Measurements from ENCODE around the gene GLOD5. TPM values are rescaled to one million over a fixed set of nuclear protein-coding genes. Genes with fewer than 3 reads are reported as not detected.

GLOD5 gene
- polyA plus RNA-seq, 1 donor, result 3.9 TPM

DNA sequence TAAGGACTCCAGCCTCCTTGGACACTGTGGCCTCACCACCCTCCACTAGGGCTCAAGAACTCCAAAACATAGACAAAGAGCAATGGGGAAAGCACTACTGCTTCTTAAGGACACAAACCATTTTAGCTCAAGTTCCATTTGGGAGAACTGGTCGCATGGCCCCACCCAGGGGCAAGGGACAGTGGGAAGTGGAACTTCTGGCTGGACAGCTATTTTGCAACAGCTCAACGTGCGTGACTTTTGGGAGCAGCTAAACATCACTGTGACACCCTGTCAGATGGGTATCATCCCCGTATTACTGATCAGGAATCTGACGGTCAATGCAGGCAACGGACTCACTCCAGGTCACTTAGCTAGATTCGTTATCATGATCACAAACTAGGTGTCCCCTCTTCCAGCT is 9.0 kb upstream of the GLOD5 start:
- Histone ChIP-seq H3K27me3 (ENCODE audit: control insufficient read depth, insufficient read depth, low read length) (no peaks in the 10 kb centered on the region), H3K4me3 (ENCODE audit: low read length) (no peak overlapping the region), H3K36me3 (ENCODE audit: control insufficient read depth, insufficient read depth, low read length) (no peaks in the 10 kb centered on the region), H3K9me3 (ENCODE audit: control insufficient read depth, low read depth, low read length) (no peaks in the 10 kb centered on the region), H3K4me1 (ENCODE audit: control insufficient read depth, insufficient read depth, low read length) (no peaks in the 10 kb centered on the region), H3K27ac (ENCODE audit: low read length) (no peak overlapping the region)
- no CpG with 5 or more reads among the region's 7 CpGs for WGBS (ENCODE audit: insufficient coverage, low lambda C conversion rate)
- no peak for DNase-seq

DNA sequence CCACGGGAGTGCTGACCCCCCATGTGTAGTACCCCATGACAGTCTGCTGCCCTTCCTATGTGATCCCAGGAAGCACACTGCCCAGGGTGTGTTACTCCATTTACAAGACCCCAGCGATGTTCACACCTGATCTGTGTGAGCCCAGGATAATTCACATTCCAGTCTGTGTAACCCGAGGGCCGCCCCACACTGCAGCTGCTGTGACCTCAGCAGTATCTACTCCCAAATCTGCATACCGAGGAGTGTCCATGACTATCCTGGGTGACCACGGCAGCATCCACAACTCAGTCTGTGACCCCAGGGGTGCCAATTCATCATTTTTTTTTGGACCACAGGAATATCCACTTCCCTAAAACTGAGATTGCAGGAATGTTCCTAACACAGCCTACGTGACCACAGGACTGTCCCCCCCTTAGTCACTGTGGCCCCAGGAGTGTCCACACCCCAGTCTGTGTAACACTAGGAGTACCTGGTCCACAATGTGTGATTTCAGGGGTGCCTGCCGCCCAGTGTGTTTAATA is 7.8 kb upstream of the GLOD5 start:
- no peaks in the 10 kb centered on the region for H3K27me3 ChIP-seq (ENCODE audit: control insufficient read depth, insufficient read depth, low read length)
- H3K4me1 ChIP-seq (ENCODE audit: control insufficient read depth, insufficient read depth, low read length), result no peaks in the 10 kb centered on the region
- no CpG with 5 or more reads among the region's 8 CpGs for WGBS (ENCODE audit: insufficient coverage, low lambda C conversion rate)
- no peaks in the 10 kb centered on the region for H3K36me3 ChIP-seq (ENCODE audit: control insufficient read depth, insufficient read depth, low read length)
- H3K27ac ChIP-seq (ENCODE audit: low read length), result no peak overlapping the region
- no peak for DNase-seq
- no peaks in the 10 kb centered on the region for H3K9me3 ChIP-seq (ENCODE audit: control insufficient read depth, low read depth, low read length)
- H3K4me3 ChIP-seq (ENCODE audit: low read length), result no peak overlapping the region

DNA sequence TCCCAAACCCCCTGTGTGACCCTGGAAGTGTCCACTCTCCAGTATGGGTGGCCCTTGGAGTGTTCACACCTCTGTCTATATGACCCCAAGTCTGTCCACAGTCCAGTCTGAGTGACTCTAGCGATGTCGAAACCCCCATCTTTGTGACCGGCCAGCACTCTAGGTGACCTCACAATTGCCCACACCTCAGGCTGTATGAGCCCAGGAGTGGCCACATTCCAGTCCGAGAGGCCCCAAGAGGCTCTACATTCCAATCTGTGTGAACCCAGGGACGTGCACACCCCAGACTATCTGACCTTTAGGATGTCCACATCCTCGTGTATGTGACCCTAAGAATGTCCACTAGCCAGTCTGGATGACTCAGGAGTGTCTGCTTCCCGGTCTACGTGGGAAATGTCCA is 7.3 kb upstream of the GLOD5 start:
- Histone ChIP-seq H3K9me3 (ENCODE audit: control insufficient read depth, low read depth, low read length) (no peaks in the 10 kb centered on the region), H3K4me1 (ENCODE audit: control insufficient read depth, insufficient read depth, low read length) (no peaks in the 10 kb centered on the region), H3K27me3 (ENCODE audit: control insufficient read depth, insufficient read depth, low read length) (no peaks in the 10 kb centered on the region), H3K27ac (ENCODE audit: low read length) (no peak overlapping the region), H3K4me3 (ENCODE audit: low read length) (no peak overlapping the region), H3K36me3 (ENCODE audit: control insufficient read depth, insufficient read depth, low read length) (no peaks in the 10 kb centered on the region)
- WGBS (ENCODE audit: insufficient coverage, low lambda C conversion rate), result no CpG with 5 or more reads among the region's 8 CpGs
- DNase-seq, result no peak

DNA sequence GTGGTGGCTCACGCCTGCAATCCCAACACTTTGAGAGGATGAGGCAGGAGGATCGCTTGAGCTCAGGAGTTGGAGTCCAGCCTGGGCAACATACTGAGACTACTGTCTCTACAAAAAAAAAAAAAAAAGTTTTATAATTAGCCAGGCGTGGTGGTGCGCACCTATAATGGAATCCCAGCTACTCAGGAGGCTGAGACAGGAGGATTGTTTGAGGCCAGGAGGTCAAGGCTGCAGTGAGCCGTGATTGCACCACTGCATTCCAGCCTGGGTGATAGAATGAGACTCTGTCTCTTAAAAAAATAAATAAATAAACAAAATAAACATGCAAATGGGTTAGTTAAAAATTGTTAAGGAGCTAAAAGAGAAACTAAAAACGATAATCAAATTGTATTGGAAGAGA is 7.7 kb downstream of the GLOD5 start:
- DNase-seq, result no peak
- Histone ChIP-seq H3K27ac (ENCODE audit: low read length) (no peak overlapping the region), H3K9me3 (ENCODE audit: control insufficient read depth, low read depth, low read length) (no peaks in the 10 kb centered on the region), H3K27me3 (ENCODE audit: control insufficient read depth, insufficient read depth, low read length) (no peaks in the 10 kb centered on the region), H3K4me1 (ENCODE audit: control insufficient read depth, insufficient read depth, low read length) (no peaks in the 10 kb centered on the region), H3K36me3 (ENCODE audit: control insufficient read depth, insufficient read depth, low read length) (no peaks in the 10 kb centered on the region), H3K4me3 (ENCODE audit: low read length) (no peak overlapping the region)
- WGBS (ENCODE audit: insufficient coverage, low lambda C conversion rate), result no CpG with 5 or more reads among the region's 6 CpGs

DNA sequence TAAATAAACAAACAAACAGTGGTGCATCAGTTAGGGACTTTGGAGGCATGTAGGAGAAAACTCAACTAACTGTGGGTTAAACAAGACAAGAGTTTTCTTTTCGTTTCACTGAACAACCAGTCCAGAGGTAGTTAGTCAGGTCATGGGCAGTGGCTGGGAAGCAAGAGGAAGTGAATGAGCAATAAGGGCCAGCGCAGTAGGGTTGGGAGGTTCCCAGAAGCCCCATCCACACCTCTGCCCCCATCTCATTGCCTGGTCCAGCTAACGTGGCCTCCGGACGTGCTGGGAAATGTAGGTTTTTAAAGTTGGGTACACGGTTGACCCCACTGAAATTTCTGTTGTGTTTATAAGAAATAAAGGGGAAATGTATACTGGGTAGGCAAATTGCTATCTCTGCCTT is 8.7 kb downstream of the GLOD5 start:
- H3K36me3 ChIP-seq (ENCODE audit: control insufficient read depth, insufficient read depth, low read length), result no peaks in the 10 kb centered on the region
- no peaks in the 10 kb centered on the region for H3K4me1 ChIP-seq (ENCODE audit: control insufficient read depth, insufficient read depth, low read length)
- no peaks in the 10 kb centered on the region for H3K9me3 ChIP-seq (ENCODE audit: control insufficient read depth, low read depth, low read length)
- no CpG with 5 or more reads among the region's 6 CpGs for WGBS (ENCODE audit: insufficient coverage, low lambda C conversion rate)
- no peak overlapping the region for H3K27ac ChIP-seq (ENCODE audit: low read length)
- no peak for DNase-seq
- H3K27me3 ChIP-seq (ENCODE audit: control insufficient read depth, insufficient read depth, low read length), result no peaks in the 10 kb centered on the region
- no peak overlapping the region for H3K4me3 ChIP-seq (ENCODE audit: low read length)

DNA sequence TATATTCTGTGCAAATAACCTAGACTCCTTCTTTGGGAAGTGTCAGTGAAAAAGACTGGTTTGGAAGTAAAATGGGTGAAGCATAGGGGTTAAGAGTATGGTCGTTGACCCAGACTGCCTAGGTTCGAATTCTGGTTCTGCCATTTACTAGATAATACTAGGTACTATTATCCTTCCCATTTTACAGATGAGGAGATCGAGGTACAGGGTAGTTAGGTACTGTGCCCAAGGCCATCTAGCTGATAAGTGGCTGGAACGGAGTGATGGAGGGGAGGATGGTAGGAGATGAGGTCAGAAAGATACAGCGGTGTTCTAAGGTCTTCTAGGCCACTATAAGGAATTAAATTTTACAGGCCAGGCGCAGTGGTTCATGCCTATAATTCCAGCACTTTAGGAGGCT is 11.1 kb downstream of the GLOD5 start:
- Histone ChIP-seq H3K36me3 (ENCODE audit: control insufficient read depth, insufficient read depth, low read length) (no peaks in the 10 kb centered on the region), H3K27me3 (ENCODE audit: control insufficient read depth, insufficient read depth, low read length) (no peaks in the 10 kb centered on the region), H3K4me1 (ENCODE audit: control insufficient read depth, insufficient read depth, low read length) (no peaks in the 10 kb centered on the region), H3K4me3 (ENCODE audit: low read length) (no peak overlapping the region), H3K9me3 (ENCODE audit: control insufficient read depth, low read depth, low read length) (no peaks in the 10 kb centered on the region), H3K27ac (ENCODE audit: low read length) (no peak overlapping the region)
- DNase-seq, result no peak
- no CpG with 5 or more reads among the region's 6 CpGs for whole genome bisulfite sequencing (ENCODE audit: insufficient coverage, low lambda C conversion rate)

DNA sequence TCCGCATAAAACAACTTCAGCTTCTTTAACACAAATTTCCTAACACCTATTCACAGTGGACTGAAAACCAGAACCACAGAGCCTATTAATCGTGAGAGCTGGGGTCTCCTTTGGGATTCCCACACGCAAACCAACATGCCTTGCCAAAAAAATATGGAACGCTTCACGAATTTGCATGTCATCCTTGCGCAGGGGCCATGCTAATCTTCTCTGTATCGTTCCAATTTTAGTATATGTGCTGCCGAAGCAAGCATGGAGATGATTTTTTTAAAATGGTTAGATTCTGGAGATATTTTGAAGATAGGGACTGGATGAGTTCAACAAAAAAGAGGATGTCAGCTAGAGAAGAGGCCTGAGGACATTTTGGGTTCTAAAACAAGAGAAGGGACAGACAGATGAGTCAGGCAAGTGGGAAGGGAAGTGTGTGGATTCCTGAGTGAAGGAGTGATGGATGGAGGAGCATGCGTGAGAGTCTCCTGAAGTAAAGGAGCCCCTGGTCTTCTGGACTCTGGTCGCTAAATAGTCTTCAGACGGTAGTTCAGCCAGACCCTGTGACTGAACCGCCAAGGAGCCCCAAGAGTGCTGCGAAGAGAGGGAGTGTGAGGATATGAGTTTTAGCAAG is 15.4 kb downstream of the GLOD5 start:
- DNase-seq, result no peak
- H3K36me3 ChIP-seq (ENCODE audit: control insufficient read depth, insufficient read depth, low read length), result no peaks in the 10 kb centered on the region
- no peak overlapping the region for H3K4me3 ChIP-seq (ENCODE audit: low read length)
- no peak overlapping the region for H3K27ac ChIP-seq (ENCODE audit: low read length)
- no peaks in the 10 kb centered on the region for H3K4me1 ChIP-seq (ENCODE audit: control insufficient read depth, insufficient read depth, low read length)
- no CpG with 5 or more reads among the region's 13 CpGs for WGBS (ENCODE audit: insufficient coverage, low lambda C conversion rate)
- no peaks in the 10 kb centered on the region for H3K9me3 ChIP-seq (ENCODE audit: control insufficient read depth, low read depth, low read length)
- H3K27me3 ChIP-seq (ENCODE audit: control insufficient read depth, insufficient read depth, low read length), result no peaks in the 10 kb centered on the region

DNA sequence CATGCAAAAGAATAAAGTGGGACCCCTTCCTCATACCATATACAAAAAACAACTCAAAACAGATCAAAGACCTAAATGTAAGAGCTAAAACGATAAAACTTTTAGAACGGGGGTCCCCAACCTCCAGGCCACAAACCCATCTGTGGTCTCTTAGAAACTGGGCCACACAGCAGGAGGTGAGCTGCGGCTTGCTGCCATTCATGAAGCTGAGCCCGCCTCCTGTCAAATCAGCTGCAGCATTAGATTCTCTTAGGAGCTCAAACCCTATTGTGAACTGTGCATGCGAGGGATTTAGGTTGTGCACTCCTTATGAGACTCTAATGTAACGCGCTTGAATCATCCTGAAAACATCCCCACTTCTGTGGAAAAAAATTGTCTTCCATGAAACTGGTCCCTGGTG is 17.9 kb downstream of the GLOD5 start:
- H3K4me3 ChIP-seq (ENCODE audit: low read length), result no peak overlapping the region
- no peaks in the 10 kb centered on the region for H3K9me3 ChIP-seq (ENCODE audit: control insufficient read depth, low read depth, low read length)
- no peak for DNase-seq
- H3K27me3 ChIP-seq (ENCODE audit: control insufficient read depth, insufficient read depth, low read length), result no peaks in the 10 kb centered on the region
- H3K4me1 ChIP-seq (ENCODE audit: control insufficient read depth, insufficient read depth, low read length), result no peaks in the 10 kb centered on the region
- WGBS (ENCODE audit: insufficient coverage, low lambda C conversion rate), result no CpG with 5 or more reads among the region's 7 CpGs
- no peaks in the 10 kb centered on the region for H3K36me3 ChIP-seq (ENCODE audit: control insufficient read depth, insufficient read depth, low read length)
- H3K27ac ChIP-seq (ENCODE audit: low read length), result no peak overlapping the region

DNA sequence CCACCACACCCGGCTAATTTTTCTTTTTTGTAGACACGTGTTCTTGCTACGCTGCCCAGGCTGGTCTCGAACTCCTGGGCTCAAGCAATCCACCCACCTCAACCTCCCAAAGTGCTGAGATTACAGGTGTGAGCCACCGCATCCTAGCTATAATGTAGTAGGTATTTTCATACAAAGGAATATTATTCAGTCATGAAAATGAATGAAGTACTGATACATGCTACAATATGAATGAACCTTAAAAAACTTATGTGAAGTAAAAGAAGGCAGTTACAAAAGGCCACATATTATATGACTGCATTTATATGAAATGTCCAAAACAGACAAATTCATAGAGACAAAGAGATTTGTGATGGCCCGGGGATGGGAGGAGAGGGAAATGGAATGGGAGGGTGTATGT is 20.2 kb downstream of the GLOD5 start:
- DNase-seq, result no peak
- H3K9me3 ChIP-seq (ENCODE audit: control insufficient read depth, low read depth, low read length), result no peaks in the 10 kb centered on the region
- WGBS (ENCODE audit: insufficient coverage, low lambda C conversion rate), result no CpG with 5 or more reads among the region's 6 CpGs

DNA sequence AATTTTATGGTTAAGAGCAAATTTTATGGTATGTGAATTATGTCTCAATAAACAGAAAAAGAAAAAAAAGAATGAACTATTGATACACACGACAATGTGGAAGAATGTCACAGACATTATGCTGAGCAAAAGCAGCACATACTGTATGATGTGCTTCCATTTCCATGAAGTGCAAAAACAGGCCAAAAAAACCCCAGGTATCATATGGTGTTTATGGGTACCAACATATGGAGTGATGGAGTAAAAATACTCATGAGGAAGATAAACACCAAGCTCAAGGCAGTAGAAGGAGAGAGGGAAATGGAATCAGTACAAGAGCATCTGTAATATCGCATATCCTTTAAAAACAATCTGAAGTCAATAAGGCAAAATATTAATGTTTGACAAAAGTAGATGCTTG is 20.7 kb downstream of the GLOD5 start:
- Histone ChIP-seq H3K9me3 (ENCODE audit: control insufficient read depth, low read depth, low read length) (no peaks in the 10 kb centered on the region), H3K4me1 (ENCODE audit: control insufficient read depth, insufficient read depth, low read length) (no peaks in the 10 kb centered on the region), H3K36me3 (ENCODE audit: control insufficient read depth, insufficient read depth, low read length) (no peaks in the 10 kb centered on the region), H3K4me3 (ENCODE audit: low read length) (no peak overlapping the region), H3K27me3 (ENCODE audit: control insufficient read depth, insufficient read depth, low read length) (no peaks in the 10 kb centered on the region), H3K27ac (ENCODE audit: low read length) (no peak overlapping the region)
- WGBS (ENCODE audit: insufficient coverage, low lambda C conversion rate), result no CpG with 5 or more reads among the region's 2 CpGs
- no peak for DNase-seq

More for the DNA sequence above, 20.2 kb downstream of the GLOD5 start:
- Histone ChIP-seq H3K27me3 (ENCODE audit: control insufficient read depth, insufficient read depth, low read length) (no peaks in the 10 kb centered on the region), H3K27ac (ENCODE audit: low read length) (no peak overlapping the region), H3K36me3 (ENCODE audit: control insufficient read depth, insufficient read depth, low read length) (no peaks in the 10 kb centered on the region), H3K4me3 (ENCODE audit: low read length) (no peak overlapping the region), H3K4me1 (ENCODE audit: control insufficient read depth, insufficient read depth, low read length) (no peaks in the 10 kb centered on the region)

DNA sequence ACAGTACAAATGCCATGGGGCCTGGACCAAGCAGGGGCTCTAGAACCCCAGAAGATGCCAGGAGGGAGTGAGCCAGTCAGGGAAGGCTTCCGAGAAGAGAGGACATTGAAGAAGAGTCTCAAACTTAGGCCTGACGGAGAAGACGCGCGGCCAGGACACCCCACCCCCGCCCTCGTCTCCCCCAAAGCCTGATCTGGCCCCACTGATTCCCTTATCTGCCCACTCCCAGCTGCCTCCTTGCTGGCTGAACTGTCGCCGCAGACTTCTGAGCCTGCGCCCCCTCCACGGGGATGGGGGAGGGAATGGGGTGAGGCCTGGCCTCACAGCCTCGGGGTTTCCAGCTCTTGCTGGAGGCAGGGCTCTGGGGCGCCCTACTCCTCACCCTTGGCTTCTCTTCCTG is 21.2 kb downstream of the GLOD5 start:
- H3K36me3 ChIP-seq (ENCODE audit: control insufficient read depth, insufficient read depth, low read length), result no peaks in the 10 kb centered on the region
- WGBS (ENCODE audit: insufficient coverage, low lambda C conversion rate), result no CpG with 5 or more reads among the region's 13 CpGs
- H3K9me3 ChIP-seq (ENCODE audit: control insufficient read depth, low read depth, low read length), result no peaks in the 10 kb centered on the region
- no peaks in the 10 kb centered on the region for H3K27me3 ChIP-seq (ENCODE audit: control insufficient read depth, insufficient read depth, low read length)
- no peak overlapping the region for H3K27ac ChIP-seq (ENCODE audit: low read length)
- no peaks in the 10 kb centered on the region for H3K4me1 ChIP-seq (ENCODE audit: control insufficient read depth, insufficient read depth, low read length)
- H3K4me3 ChIP-seq (ENCODE audit: low read length), result no peak overlapping the region
- DNase-seq, result no peak

Data from large intestine (tissue), 3 donors.